Sigmoid colon (tissue), 4 donors: ENCODE results near the gene CEP63.

ENCODE experiments used
- EP300 ChIP-seq, 4 donors: sonication (generic); formaldehyde crosslinking; IDR thresholded peaks; one replicate each; pipeline ENCODE4 v1.6.1; 2017; ENCODE audit warnings: antibody characterized with exemption in 4 of 4
- POLR2A ChIP-seq, 2 donors: fragments of 450-650 bp; IDR thresholded peaks; one replicate each; pipeline ENCODE4 v1.6.1; 2016; ENCODE audit warnings: antibody characterized with exemption in 2 of 2, mild to moderate bottlenecking in 2 of 2, moderate library complexity in 2 of 2
- POLR2AphosphoS5 ChIP-seq, 4 donors: sonication (generic); formaldehyde crosslinking; IDR thresholded peaks; one replicate each; pipeline ENCODE4 v1.6.1; 2017; ENCODE audit warnings: antibody characterized with exemption in 4 of 4
- TF ChIP-seq, protein P1 (sequence below), 4 experiments: fragments of 450-650 bp in 3 of 4; fragments of 200-600 bp in 1 of 4; IDR thresholded peaks; one replicate each; pipeline ENCODE4 v1.5.1; 2016 to 2019; ENCODE audit warnings: antibody characterized with exemption in 4 of 4, mild to moderate bottlenecking in 3 of 4, moderate library complexity in 2 of 4

DNA sequence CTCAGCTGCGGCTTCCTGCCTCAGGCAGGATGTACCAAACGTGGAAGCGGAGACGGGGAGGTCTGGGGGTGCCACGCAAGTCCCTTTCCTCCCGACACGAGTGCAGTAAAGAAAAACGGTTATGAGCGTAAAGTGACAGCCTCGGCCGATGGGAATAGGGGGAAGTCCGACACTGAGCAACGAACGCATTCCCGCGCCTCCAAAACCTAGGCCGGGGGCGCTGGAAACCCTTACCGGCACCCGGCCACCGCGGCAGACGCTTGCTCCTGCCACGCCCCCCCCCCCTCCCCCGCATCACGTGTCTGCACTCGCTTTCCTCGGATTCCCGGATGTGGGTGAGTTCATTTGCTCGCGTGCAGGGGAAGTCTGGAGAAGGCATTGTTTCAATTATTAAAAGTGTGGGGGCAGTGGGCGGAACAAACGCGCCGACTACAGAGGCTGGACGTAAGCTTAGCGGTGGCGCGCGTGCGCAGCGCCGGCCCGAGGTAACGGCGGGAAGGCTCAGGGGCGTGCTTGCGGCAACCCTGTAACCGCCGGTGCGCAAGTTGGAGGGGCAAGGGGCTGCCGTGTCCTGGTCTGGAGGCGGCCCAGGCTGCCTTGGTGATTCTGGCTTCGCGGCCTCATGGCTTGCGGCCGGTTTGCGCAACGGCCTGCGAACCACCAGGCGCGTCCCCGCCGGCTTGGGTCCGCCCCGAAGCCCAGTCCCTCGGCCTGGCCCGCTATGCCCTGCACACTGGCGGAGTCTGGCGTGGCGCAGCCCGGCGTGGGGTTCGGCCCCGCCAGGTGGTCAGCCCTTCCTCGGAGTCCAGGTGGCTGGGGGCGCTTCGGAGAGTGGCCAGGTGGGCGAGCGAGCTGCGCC, at the start of gene CEP63, which contains the start of gene ANAPC13:
- TF ChIP-seq, protein P1, sequence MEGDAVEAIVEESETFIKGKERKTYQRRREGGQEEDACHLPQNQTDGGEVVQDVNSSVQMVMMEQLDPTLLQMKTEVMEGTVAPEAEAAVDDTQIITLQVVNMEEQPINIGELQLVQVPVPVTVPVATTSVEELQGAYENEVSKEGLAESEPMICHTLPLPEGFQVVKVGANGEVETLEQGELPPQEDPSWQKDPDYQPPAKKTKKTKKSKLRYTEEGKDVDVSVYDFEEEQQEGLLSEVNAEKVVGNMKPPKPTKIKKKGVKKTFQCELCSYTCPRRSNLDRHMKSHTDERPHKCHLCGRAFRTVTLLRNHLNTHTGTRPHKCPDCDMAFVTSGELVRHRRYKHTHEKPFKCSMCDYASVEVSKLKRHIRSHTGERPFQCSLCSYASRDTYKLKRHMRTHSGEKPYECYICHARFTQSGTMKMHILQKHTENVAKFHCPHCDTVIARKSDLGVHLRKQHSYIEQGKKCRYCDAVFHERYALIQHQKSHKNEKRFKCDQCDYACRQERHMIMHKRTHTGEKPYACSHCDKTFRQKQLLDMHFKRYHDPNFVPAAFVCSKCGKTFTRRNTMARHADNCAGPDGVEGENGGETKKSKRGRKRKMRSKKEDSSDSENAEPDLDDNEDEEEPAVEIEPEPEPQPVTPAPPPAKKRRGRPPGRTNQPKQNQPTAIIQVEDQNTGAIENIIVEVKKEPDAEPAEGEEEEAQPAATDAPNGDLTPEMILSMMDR (IDR thresholded peaks at IDR 0.05) = no peak
- TF ChIP-seq EP300 (IDR thresholded peaks at IDR 0.05) = no peak
- peak; percentile 84 to 91 (median 88) for TF ChIP-seq POLR2AphosphoS5 (IDR thresholded peaks at IDR 0.05)
- TF ChIP-seq POLR2A (IDR thresholded peaks at IDR 0.05) = peak; percentile 35 to 62
